GM12878 (cell line): ENCODE measurements around the gene BTBD19. TPM values are rescaled to one million over a fixed set of nuclear protein-coding genes. Genes with fewer than 3 reads are reported as not detected.

Source experiments
- ATAC-seq: fragments of 200-7000 bp; cut with Tn5 transposase; 3 replicates; pipeline ENCODE4 v1.9.1; 2020; ENCODE audit warnings: mild to moderate bottlenecking, moderate library complexity
- BruUV-seq: library from RNA; stranded (reverse); fragments of 400-500 nt; replicated peaks from 2 replicates; lab custom pipeline; 2021; lab: Mats Ljungman, UMichigan
- CTCF ChIA-PET: fragments of 300-600 bp; sonication (Branson Sonifier 250); formaldehyde crosslinking; extraction: SDS; loops from one replicate; lab custom pipeline; 2021; ENCODE audit warnings: inconsistent platforms; lab: Yijun Ruan, JAX
- POLR2A ChIA-PET: fragments of 350-600 bp; formaldehyde crosslinking; extraction: SDS; loops from one replicate; lab custom pipeline; 2021; ENCODE audit warnings: inconsistent platforms; lab: Charles Lee
- RAD21 ChIA-PET: fragments of 300-600 bp; sonication (Branson Sonifier 250); formaldehyde crosslinking; loops from one replicate; lab custom pipeline; 2023; ENCODE audit warnings: antibody characterized with exemption; ENCODE audit not compliant: unreplicated experiment; lab: Charles Lee
- SMC1A ChIA-PET: fragments of 300-600 bp; sonication (Branson Sonifier 250); formaldehyde crosslinking; loops from one replicate; lab custom pipeline; 2023; ENCODE audit not compliant: unreplicated experiment, uncharacterized antibody; lab: Charles Lee
- DNase-seq: peaks from one replicate; pipeline ENCODE4 v3.0.0-alpha.2; 2011; ENCODE audit warnings: low read depth, low spot score
- FAIRE-seq: peaks from 3 replicates; lab custom pipeline; 2011; peaks lifted over from hg19 to GRCh38; lab: Jason Lieb, UNC
- H2AFZ ChIP-seq: 2 replicates; pipeline ENCODE4 v1.6.0; 2011; ENCODE audit warnings: low read depth, low read length, control low read depth; ENCODE audit not compliant: control insufficient read depth
- H3K27ac ChIP-seq: 2 replicates; pipeline ENCODE4 v1.5.1; 2011; ENCODE audit warnings: control low read depth; ENCODE audit not compliant: control insufficient read depth, insufficient read depth
- H3K27me3 ChIP-seq, 2 experiments: replicated peaks in 1 of 2; 2 replicates each; pipeline versions ENCODE4 v1.6.0 to v1.6.1; 2011; ENCODE audit warnings: low read length in 1 of 2; ENCODE audit not compliant: control insufficient read depth in 2 of 2, insufficient read depth in 2 of 2
- H3K36me3 ChIP-seq, 2 experiments: 2 replicates each; pipeline ENCODE4 v1.5.1; 2011; ENCODE audit warnings: low read length in 1 of 2; ENCODE audit not compliant: control insufficient read depth in 2 of 2, insufficient read depth in 2 of 2
- H3K4me1 ChIP-seq: 2 replicates; pipeline ENCODE4 v1.6.1; 2011; ENCODE audit warnings: mild to moderate bottlenecking, low read length, moderate library complexity, mixed read lengths; ENCODE audit not compliant: control insufficient read depth, insufficient read depth
- H3K4me2 ChIP-seq: 2 replicates; pipeline ENCODE4 v1.6.0; 2011; ENCODE audit warnings: control low read depth; ENCODE audit not compliant: control insufficient read depth, insufficient read depth
- H3K4me3 ChIP-seq: fragments of 200-600 bp; sonication (generic); 2 replicates; pipeline ENCODE4 v1.5.1; 2016
- H3K79me2 ChIP-seq: 2 replicates; pipeline ENCODE4 v1.6.0; 2011; ENCODE audit warnings: low read length; ENCODE audit not compliant: control insufficient read depth, insufficient read depth
- H3K9ac ChIP-seq: 2 replicates; pipeline ENCODE4 v1.8.0; 2011; ENCODE audit warnings: low read length, control low read depth, mixed read lengths; ENCODE audit not compliant: control insufficient read depth, insufficient read depth
- H3K9me3 ChIP-seq: replicated peaks from 3 replicates; pipeline ENCODE4 v1.5.1; 2011; ENCODE audit warnings: mild to moderate bottlenecking, low read length; ENCODE audit not compliant: control insufficient read depth, insufficient read depth
- H4K20me1 ChIP-seq: 2 replicates; pipeline ENCODE4 v1.6.0; 2011; ENCODE audit not compliant: control insufficient read depth, insufficient read depth
- CREM ChIP-seq: IDR thresholded peaks from 2 replicates; pipeline ENCODE4 v1.6.1; 2014; ENCODE audit warnings: antibody characterized with exemption, low read depth
- EED ChIP-seq: sonication (generic); IDR thresholded peaks from 2 replicates; pipeline ENCODE4 v1.6.1; 2016; ENCODE audit warnings: antibody characterized with exemption, low read depth
- EP300 ChIP-seq, 2 experiments: fragments of 150-350 bp in 1 of 2; IDR thresholded peaks; 2 replicates each; pipeline ENCODE4 v1.6.1; 2011 to 2012; ENCODE audit warnings: low read depth in 2 of 2, low read length in 2 of 2, borderline replicate concordance in 1 of 2, improper control_type of control experiment in 1 of 2, inconsistent platforms in 1 of 2; ENCODE audit not compliant: control insufficient read depth in 1 of 2
- IKZF1 ChIP-seq: fragments of 450-650 bp; conservative IDR thresholded peaks from 2 replicates; pipeline ENCODE4 v1.6.1; 2017; ENCODE audit warnings: antibody characterized with exemption, mild to moderate bottlenecking
- MYC ChIP-seq: IDR thresholded peaks from 2 replicates; pipeline ENCODE4 v1.6.1; 2011; ENCODE audit warnings: mild to moderate bottlenecking, low read length, moderate library complexity, inconsistent platforms; ENCODE audit not compliant: insufficient read depth, insufficient replicate concordance, insufficient read length, severe bottlenecking
- PAX8 ChIP-seq: fragments of 450-650 bp; IDR thresholded peaks from 2 replicates; pipeline ENCODE4 v1.6.1; 2017; ENCODE audit warnings: mild to moderate bottlenecking, moderate library complexity
- POLR2A ChIP-seq: IDR thresholded peaks from 2 replicates; pipeline ENCODE4 v1.6.1; 2011; ENCODE audit warnings: low read depth, mild to moderate bottlenecking, low read length
- RBBP5 ChIP-seq: fragments of 200-600 bp; sonication (generic); conservative IDR thresholded peaks from 2 replicates; pipeline ENCODE4 v1.6.1; 2016
- RFX5 ChIP-seq: IDR thresholded peaks from 2 replicates; pipeline ENCODE4 v1.6.1; 2011; ENCODE audit warnings: low read depth, low read length, improper control_type of control experiment
- SUZ12 ChIP-seq: fragments of 200-600 bp; sonication (generic); IDR thresholded peaks from one replicate; pipeline ENCODE4 v1.6.1; 2018; ENCODE audit warnings: antibody characterized with exemption, mild to moderate bottlenecking; ENCODE audit not compliant: unreplicated experiment
- WGBS: methylation state at CpG from one replicate; pipeline ENCODE4 v1.1.6; 2016; ENCODE audit warnings: low lambda C conversion rate; ENCODE audit not compliant: insufficient replicate concordance, insufficient coverage; ENCODE audit errors: missing lambda C conversion rate; 5-methylcytosine and 5-hydroxymethylcytosine counted together
- in situ Hi-C: fragments of 300-500 bp; cut with MboI; formaldehyde crosslinking; loops from 9 replicates; pipeline ENCODE4 v1.14.3; 2018; ENCODE audit warnings: mixed read lengths
- intact Hi-C: fragments of 100-400 bp; cut with micrococcal nuclease; formaldehyde crosslinking; loops from one replicate; pipeline ENCODE4 v1.14.2; 2022; ENCODE audit not compliant: unreplicated experiment
- polyA plus RNA-seq, 11 experiments: library from polyadenylated mRNA; depleted of rRNA in 4 of 11; unstranded in 6 of 11; stranded (reverse) in 5 of 11; fragments of >200 nt; fragmentation: Nextera tagmentation in 4 of 11; fragmentation: Illumina TruSeq in 1 of 11; extraction: Ambion mirVana in 4 of 11; extraction: Trizol in 1 of 11; gene quantifications; 1 replicate in 1 of 11; 2 replicates in 10 of 11; pipeline versions ENCODE4 v1.2.1 to v1.2.3, GENCODE V29; 2011 to 2016; ENCODE audit warnings: inconsistent platforms in 2 of 11, missing spikeins in 2 of 11, low read depth in 1 of 11
- total RNA-seq, 4 experiments: library from RNA; depleted of rRNA in 3 of 4; stranded (reverse); fragments of >200 nt in 3 of 4; fragmentation: Illumina TruSeq in 1 of 4; extraction: Trizol in 1 of 4; gene quantifications; 2 replicates each; pipeline versions ENCODE4 v1.2.1 to v1.2.3, GENCODE V29; 2013 to 2021
- TF ChIP-seq, protein P1 (sequence below): fragments of 450-650 bp; IDR thresholded peaks from 2 replicates; pipeline ENCODE4 v1.6.1; 2014; ENCODE audit warnings: mild to moderate bottlenecking
- TF ChIP-seq, protein P2 (sequence below): fragments of 450-650 bp; conservative IDR thresholded peaks from 2 replicates; pipeline ENCODE4 v1.6.1; 2017; ENCODE audit warnings: mild to moderate bottlenecking, moderate library complexity
- TF ChIP-seq, protein P3 (sequence below): IDR thresholded peaks from 2 replicates; pipeline ENCODE4 v1.6.1; 2012; ENCODE audit warnings: mild to moderate bottlenecking, low read depth, low read length
- TF ChIP-seq, protein P4 (sequence below): fragments of 450-650 bp; formaldehyde crosslinking; IDR thresholded peaks from 2 replicates; pipeline ENCODE4 v1.4.0; 2020; ENCODE audit warnings: mild to moderate bottlenecking, moderate library complexity

The BTBD19 gene
- total and polyA plus RNA-seq, 10 of the 15 experiments (the other 5 are each of a cell fraction or from before 2014, with no cell fraction given) = 0.13 to 2.7 (median 0.42) TPM

DNA sequence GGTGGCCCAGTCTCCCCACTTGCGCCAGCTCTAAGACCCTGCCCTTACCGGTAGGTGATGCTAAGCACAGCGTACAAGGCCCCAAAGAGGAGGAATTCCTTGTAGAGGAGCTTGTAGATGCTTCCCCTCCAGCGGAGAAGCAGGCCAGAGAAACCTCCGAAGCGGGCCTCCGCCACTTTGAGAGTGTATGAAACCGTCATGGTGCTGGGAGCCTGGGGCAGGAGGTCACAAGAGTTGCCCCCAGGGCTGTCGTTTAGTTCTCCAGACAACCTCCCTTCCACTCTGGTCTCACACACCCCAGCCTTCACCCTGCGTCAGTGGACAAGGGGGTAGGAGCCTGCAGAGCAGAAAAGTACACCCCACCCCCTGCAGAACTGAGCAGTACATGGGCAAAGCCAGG is 20.8 kb upstream of the BTBD19 start:
- Histone ChIP-seq H3K27ac (no peak overlapping the region), H3K4me3 (no peak overlapping the region), H3K4me1 (peaks cover 30% of the 10 kb centered on the region), H4K20me1 (no peaks in the 10 kb centered on the region), H3K9ac (no peak overlapping the region), H3K27me3 (no peaks in the 10 kb centered on the region), H3K4me2 (no peak overlapping the region), H2AFZ (no peak overlapping the region), H3K79me2 (no peaks in the 10 kb centered on the region; the same call in 1 of the 2 replicates), H3K36me3 (no peaks in the 10 kb centered on the region), H3K9me3 (no peaks in the 10 kb centered on the region)
- intact Hi-C loops = no loop called here
- POLR2A ChIA-PET = interaction anchor here (0.5 to 2.4 kb wide), 5 partner anchors 12 to 713 kb away, joined by 3 to 9 read pairs (median 4); partner anchors contain the start of gene RPS8
- BruUV-seq = no TSS peak
- in situ Hi-C loops = no loop called here
- ATAC-seq = no peak
- 77% methylated on average over 10 of the region's 10 CpGs for WGBS
- SMC1A ChIA-PET = interaction anchor here (2.3 to 2.5 kb wide), 2 partner anchors 12 to 225 kb away, joined by 6 to 12 read pairs; partner anchors contain the start of genes HECTD3, RPS8 and UROD
- CTCF ChIA-PET = interaction anchor here (1.1 to 2.4 kb wide), 11 partner anchors 10 to 705 kb away, joined by 3 to 10 read pairs (median 3); partner anchors contain the start of genes HECTD3, PLK3 and UROD
- no peak for DNase-seq
- RAD21 ChIA-PET = interaction anchor here (1.3 kb wide), 1 partner anchor 13 kb away, joined by 4 read pairs; the partner anchor contains the start of gene PLK3
- no peak for FAIRE-seq
- TF ChIP-seq PAX8 = no peak
- no peak for TF ChIP-seq EP300 (IDR thresholded peaks at IDR 0.05; ENCODE audit: borderline replicate concordance in 1 of 2, control insufficient read depth in 1 of 2, low read depth in 2 of 2, low read length in 2 of 2)
- TF ChIP-seq EED = no peak
- TF ChIP-seq, protein P1, sequence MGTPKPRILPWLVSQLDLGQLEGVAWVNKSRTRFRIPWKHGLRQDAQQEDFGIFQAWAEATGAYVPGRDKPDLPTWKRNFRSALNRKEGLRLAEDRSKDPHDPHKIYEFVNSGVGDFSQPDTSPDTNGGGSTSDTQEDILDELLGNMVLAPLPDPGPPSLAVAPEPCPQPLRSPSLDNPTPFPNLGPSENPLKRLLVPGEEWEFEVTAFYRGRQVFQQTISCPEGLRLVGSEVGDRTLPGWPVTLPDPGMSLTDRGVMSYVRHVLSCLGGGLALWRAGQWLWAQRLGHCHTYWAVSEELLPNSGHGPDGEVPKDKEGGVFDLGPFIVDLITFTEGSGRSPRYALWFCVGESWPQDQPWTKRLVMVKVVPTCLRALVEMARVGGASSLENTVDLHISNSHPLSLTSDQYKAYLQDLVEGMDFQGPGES = no peak
- TF ChIP-seq RBBP5 = no peak
- TF ChIP-seq, protein P2, sequence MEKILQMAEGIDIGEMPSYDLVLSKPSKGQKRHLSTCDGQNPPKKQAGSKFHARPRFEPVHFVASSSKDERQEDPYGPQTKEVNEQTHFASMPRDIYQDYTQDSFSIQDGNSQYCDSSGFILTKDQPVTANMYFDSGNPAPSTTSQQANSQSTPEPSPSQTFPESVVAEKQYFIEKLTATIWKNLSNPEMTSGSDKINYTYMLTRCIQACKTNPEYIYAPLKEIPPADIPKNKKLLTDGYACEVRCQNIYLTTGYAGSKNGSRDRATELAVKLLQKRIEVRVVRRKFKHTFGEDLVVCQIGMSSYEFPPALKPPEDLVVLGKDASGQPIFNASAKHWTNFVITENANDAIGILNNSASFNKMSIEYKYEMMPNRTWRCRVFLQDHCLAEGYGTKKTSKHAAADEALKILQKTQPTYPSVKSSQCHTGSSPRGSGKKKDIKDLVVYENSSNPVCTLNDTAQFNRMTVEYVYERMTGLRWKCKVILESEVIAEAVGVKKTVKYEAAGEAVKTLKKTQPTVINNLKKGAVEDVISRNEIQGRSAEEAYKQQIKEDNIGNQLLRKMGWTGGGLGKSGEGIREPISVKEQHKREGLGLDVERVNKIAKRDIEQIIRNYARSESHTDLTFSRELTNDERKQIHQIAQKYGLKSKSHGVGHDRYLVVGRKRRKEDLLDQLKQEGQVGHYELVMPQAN = no peak
- no peak for TF ChIP-seq CREM
- no peak for TF ChIP-seq SUZ12
- no peak for TF ChIP-seq MYC
- no peak for TF ChIP-seq POLR2A
- no peak for TF ChIP-seq IKZF1
- TF ChIP-seq, protein P3, sequence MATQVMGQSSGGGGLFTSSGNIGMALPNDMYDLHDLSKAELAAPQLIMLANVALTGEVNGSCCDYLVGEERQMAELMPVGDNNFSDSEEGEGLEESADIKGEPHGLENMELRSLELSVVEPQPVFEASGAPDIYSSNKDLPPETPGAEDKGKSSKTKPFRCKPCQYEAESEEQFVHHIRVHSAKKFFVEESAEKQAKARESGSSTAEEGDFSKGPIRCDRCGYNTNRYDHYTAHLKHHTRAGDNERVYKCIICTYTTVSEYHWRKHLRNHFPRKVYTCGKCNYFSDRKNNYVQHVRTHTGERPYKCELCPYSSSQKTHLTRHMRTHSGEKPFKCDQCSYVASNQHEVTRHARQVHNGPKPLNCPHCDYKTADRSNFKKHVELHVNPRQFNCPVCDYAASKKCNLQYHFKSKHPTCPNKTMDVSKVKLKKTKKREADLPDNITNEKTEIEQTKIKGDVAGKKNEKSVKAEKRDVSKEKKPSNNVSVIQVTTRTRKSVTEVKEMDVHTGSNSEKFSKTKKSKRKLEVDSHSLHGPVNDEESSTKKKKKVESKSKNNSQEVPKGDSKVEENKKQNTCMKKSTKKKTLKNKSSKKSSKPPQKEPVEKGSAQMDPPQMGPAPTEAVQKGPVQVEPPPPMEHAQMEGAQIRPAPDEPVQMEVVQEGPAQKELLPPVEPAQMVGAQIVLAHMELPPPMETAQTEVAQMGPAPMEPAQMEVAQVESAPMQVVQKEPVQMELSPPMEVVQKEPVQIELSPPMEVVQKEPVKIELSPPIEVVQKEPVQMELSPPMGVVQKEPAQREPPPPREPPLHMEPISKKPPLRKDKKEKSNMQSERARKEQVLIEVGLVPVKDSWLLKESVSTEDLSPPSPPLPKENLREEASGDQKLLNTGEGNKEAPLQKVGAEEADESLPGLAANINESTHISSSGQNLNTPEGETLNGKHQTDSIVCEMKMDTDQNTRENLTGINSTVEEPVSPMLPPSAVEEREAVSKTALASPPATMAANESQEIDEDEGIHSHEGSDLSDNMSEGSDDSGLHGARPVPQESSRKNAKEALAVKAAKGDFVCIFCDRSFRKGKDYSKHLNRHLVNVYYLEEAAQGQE = no peak
- TF ChIP-seq, protein P4, sequence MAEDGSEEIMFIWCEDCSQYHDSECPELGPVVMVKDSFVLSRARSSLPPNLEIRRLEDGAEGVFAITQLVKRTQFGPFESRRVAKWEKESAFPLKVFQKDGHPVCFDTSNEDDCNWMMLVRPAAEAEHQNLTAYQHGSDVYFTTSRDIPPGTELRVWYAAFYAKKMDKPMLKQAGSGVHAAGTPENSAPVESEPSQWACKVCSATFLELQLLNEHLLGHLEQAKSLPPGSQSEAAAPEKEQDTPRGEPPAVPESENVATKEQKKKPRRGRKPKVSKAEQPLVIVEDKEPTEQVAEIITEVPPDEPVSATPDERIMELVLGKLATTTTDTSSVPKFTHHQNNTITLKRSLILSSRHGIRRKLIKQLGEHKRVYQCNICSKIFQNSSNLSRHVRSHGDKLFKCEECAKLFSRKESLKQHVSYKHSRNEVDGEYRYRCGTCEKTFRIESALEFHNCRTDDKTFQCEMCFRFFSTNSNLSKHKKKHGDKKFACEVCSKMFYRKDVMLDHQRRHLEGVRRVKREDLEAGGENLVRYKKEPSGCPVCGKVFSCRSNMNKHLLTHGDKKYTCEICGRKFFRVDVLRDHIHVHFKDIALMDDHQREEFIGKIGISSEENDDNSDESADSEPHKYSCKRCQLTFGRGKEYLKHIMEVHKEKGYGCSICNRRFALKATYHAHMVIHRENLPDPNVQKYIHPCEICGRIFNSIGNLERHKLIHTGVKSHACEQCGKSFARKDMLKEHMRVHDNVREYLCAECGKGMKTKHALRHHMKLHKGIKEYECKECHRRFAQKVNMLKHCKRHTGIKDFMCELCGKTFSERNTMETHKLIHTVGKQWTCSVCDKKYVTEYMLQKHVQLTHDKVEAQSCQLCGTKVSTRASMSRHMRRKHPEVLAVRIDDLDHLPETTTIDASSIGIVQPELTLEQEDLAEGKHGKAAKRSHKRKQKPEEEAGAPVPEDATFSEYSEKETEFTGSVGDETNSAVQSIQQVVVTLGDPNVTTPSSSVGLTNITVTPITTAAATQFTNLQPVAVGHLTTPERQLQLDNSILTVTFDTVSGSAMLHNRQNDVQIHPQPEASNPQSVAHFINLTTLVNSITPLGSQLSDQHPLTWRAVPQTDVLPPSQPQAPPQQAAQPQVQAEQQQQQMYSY = no peak
- TF ChIP-seq RFX5 = no peak
